ENCODE data around the gene FMNL2. TPM values are rescaled to one million over a fixed set of nuclear protein-coding genes. Genes with fewer than 3 reads are reported as not detected.

The FMNL2 gene
- total RNA-seq, 4 donors from 2014 or later = 5.8 to 19.8 (median 16.9) TPM

- Histone ChIP-seq H3K9me3 (no peaks in the 10 kb centered on the region), H3K4me3 (no peak overlapping the region), H3K27me3 (peaks cover 0 to 5% (median 0%) of the 10 kb centered on the region in 4 donors), H3K36me3 (no peaks in the 10 kb centered on the region), H3K27ac (no peak overlapping the region), H3K4me1 (peaks cover 0 to 46% (median 6%) of the 10 kb centered on the region in 3 donors)
- DNase-seq = no peak
- WGBS, 2 donors = 83 to 91% methylated on average over 2 of the region's 2 CpGs
- intact Hi-C loops (cut with DNase I) = loop anchor here (10.0 kb wide), 1 partner anchor 145 kb away; no protein-coding TSS in a partner anchor
- TF ChIP-seq CTCF (IDR thresholded peaks at IDR 0.05) = no peak
- TF ChIP-seq POLR2A (IDR thresholded peaks at IDR 0.05) = no peak
Observed at GRCh38 chr2:152339556-152340286, 4.7 kb downstream of the FMNL2 start.

- intact Hi-C loops (cut with DNase I) = no loop called here
- 64 to 89% methylated on average over 4 of the region's 4 CpGs for WGBS, 2 donors
- no peak for DNase-seq
- TF ChIP-seq CTCF (IDR thresholded peaks at IDR 0.05) (no peak), POLR2A (IDR thresholded peaks at IDR 0.05) (no peak)
- no peaks in the 10 kb centered on the region for H3K36me3 ChIP-seq
- H3K4me3 ChIP-seq = no peak overlapping the region
- H3K4me1 ChIP-seq = peaks cover 0 to 23% (median 2%) of the 10 kb centered on the region in 3 donors
- H3K27ac ChIP-seq = no peak overlapping the region
- no peaks in the 10 kb centered on the region for H3K9me3 ChIP-seq
- H3K27me3 ChIP-seq = no peaks in the 10 kb centered on the region
Observed at GRCh38 chr2:152342259-152343046, 7.5 kb downstream of the FMNL2 start.

- no peak overlapping the region for H3K27ac ChIP-seq
- peaks cover 0 to 17% (median 0%) of the 10 kb centered on the region in 3 donors for H3K4me1 ChIP-seq
- 58 to 72% methylated on average over 4 of the region's 4 CpGs for WGBS, 2 donors
- H3K27me3 ChIP-seq = no peaks in the 10 kb centered on the region
- no peak overlapping the region for H3K4me3 ChIP-seq
- intact Hi-C loops (cut with DNase I) = no loop called here
- H3K9me3 ChIP-seq = no peaks in the 10 kb centered on the region
- no peaks in the 10 kb centered on the region for H3K36me3 ChIP-seq
- no peak for DNase-seq
- TF ChIP-seq POLR2A (IDR thresholded peaks at IDR 0.05) = no peak
- TF ChIP-seq CTCF (IDR thresholded peaks at IDR 0.05) = no peak
Observed at GRCh38 chr2:152343426-152343825, 8.5 kb downstream of the FMNL2 start.

- TF ChIP-seq POLR2A (IDR thresholded peaks at IDR 0.05) = no peak
- no peak for TF ChIP-seq CTCF (IDR thresholded peaks at IDR 0.05)
- no peaks in the 10 kb centered on the region for H3K36me3 ChIP-seq
- no peak overlapping the region for H3K27ac ChIP-seq
- H3K4me1 ChIP-seq = peaks cover 0 to 6% (median 0%) of the 10 kb centered on the region in 3 donors
- DNase-seq = no peak
- intact Hi-C loops (cut with DNase I) = no loop called here
- no peaks in the 10 kb centered on the region for H3K27me3 ChIP-seq
- H3K9me3 ChIP-seq = no peaks in the 10 kb centered on the region
- H3K4me3 ChIP-seq = no peak overlapping the region
Observed at GRCh38 chr2:152344579-152345195, 9.7 kb downstream of the FMNL2 start.

- Histone ChIP-seq H3K27ac (no peak overlapping the region), H3K36me3 (no peaks in the 10 kb centered on the region), H3K9me3 (no peaks in the 10 kb centered on the region), H3K4me3 (no peak overlapping the region), H3K27me3 (no peaks in the 10 kb centered on the region), H3K4me1 (no peaks in the 10 kb centered on the region)
- WGBS, 2 donors = 57 to 94% methylated on average over 1 to 3 of the region's 3 CpGs
- intact Hi-C loops (cut with DNase I) = no loop called here
- no peak for DNase-seq
- TF ChIP-seq CTCF (IDR thresholded peaks at IDR 0.05) (no peak), POLR2A (IDR thresholded peaks at IDR 0.05) (no peak)
Observed at GRCh38 chr2:152347076-152347475, 12.1 kb downstream of the FMNL2 start.

All from esophagus squamous epithelium (tissue), 5 donors.